PC-9 (cell line): ENCODE results near the gene TSEN15. TPM values are rescaled to one million over a fixed set of nuclear protein-coding genes. Genes with fewer than 3 reads are reported as not detected.
A peak's percentile ranks its signal among the peaks of the same experiment; 100 is the strongest.

ENCODE experiments used
- BruUV-seq: library from RNA; stranded (reverse); fragments of 400-500 nt; replicated peaks from 2 replicates; lab custom pipeline; 2021; lab: Mats Ljungman, UMichigan
- CTCF ChIA-PET: fragments of 300-600 bp; sonication (Branson Sonifier 250); formaldehyde crosslinking; loops from one replicate; lab custom pipeline; 2022; ENCODE audit warnings: antibody characterized with exemption; lab: Charles Lee
- POLR2A ChIA-PET: fragments of 300-600 bp; sonication (Branson Sonifier 250); formaldehyde crosslinking; loops from one replicate; lab custom pipeline; 2022; ENCODE audit warnings: antibody characterized with exemption; ENCODE audit not compliant: unreplicated experiment; lab: Charles Lee
- DNase-seq, 2 experiments: peaks; one replicate each; pipeline versions ENCODE4 v3.0.0 to v3.0.0-alpha.2; 2015 to 2022; ENCODE audit warnings: mixed read lengths in 1 of 2
- H2AFZ ChIP-seq: fragments of 200-600 bp; sonication (generic); 2 replicates; pipeline ENCODE4 v1.8.1; 2017; ENCODE audit warnings: antibody characterized with exemption
- H3F3A ChIP-seq: fragments of 200-600 bp; sonication (generic); 2 replicates; pipeline ENCODE4 v1.8.1; 2017; ENCODE audit warnings: antibody characterized with exemption, mild to moderate bottlenecking, low read depth; ENCODE audit not compliant: insufficient read depth
- H3K27ac ChIP-seq: fragments of 200-600 bp; sonication (generic); 2 replicates; pipeline ENCODE4 v1.6.1; 2016; ENCODE audit warnings: mixed run types
- H3K27me3 ChIP-seq: fragments of 200-600 bp; sonication (generic); 2 replicates; pipeline ENCODE4 v1.6.1; 2016; ENCODE audit warnings: low read depth, mixed run types; ENCODE audit not compliant: insufficient read depth
- H3K36me3 ChIP-seq: fragments of 200-600 bp; sonication (generic); 2 replicates; pipeline ENCODE4 v1.6.1; 2016; ENCODE audit warnings: low read depth, mixed run types
- H3K4me1 ChIP-seq: fragments of 200-600 bp; sonication (generic); replicated peaks from 2 replicates; pipeline ENCODE4 v1.6.1; 2016; ENCODE audit warnings: mixed run types; ENCODE audit not compliant: insufficient read depth
- H3K4me2 ChIP-seq: fragments of 200-600 bp; sonication (generic); 2 replicates; pipeline ENCODE4 v1.6.1; 2017; ENCODE audit warnings: mixed run types
- H3K4me3 ChIP-seq: fragments of 200-600 bp; sonication (generic); 2 replicates; pipeline ENCODE4 v1.6.1; 2016; ENCODE audit warnings: mixed run types
- H3K79me2 ChIP-seq: fragments of 200-600 bp; sonication (generic); 2 replicates; pipeline ENCODE4 v1.6.1; 2017; ENCODE audit warnings: low read depth, mixed run types
- H3K9me2 ChIP-seq: fragments of 200-600 bp; sonication (generic); 2 replicates; pipeline ENCODE4 v1.8.1; 2017; ENCODE audit warnings: mild to moderate bottlenecking; ENCODE audit not compliant: insufficient read depth
- H3K9me3 ChIP-seq: fragments of 200-600 bp; sonication (generic); 2 replicates; pipeline ENCODE4 v1.8.1; 2016; ENCODE audit warnings: low read depth; ENCODE audit not compliant: insufficient read depth
- H4K20me1 ChIP-seq: fragments of 200-600 bp; sonication (generic); 2 replicates; pipeline ENCODE4 v1.8.1; 2017; ENCODE audit not compliant: insufficient read depth
- EZH2 ChIP-seq: fragments of 200-600 bp; sonication (generic); IDR thresholded peaks from 2 replicates; pipeline ENCODE4 v1.8.0; 2017; ENCODE audit warnings: antibody characterized with exemption, low read depth
- intact Hi-C: fragments of 100-400 bp; cut with micrococcal nuclease; formaldehyde crosslinking; loops from one replicate; pipeline ENCODE4 v1.10.0; 2022; ENCODE audit not compliant: unreplicated experiment
- total RNA-seq: library from RNA; stranded (reverse); gene quantifications from 2 replicates; pipeline ENCODE4 v1.2.3, GENCODE V29; 2021
- TF ChIP-seq, protein P1 (sequence below): fragments of 200-600 bp; sonication (generic); conservative IDR thresholded peaks from 2 replicates; pipeline ENCODE4 v1.6.1; 2017; ENCODE audit warnings: mixed run types, antibody characterized with exemption, mild to moderate bottlenecking, moderate library complexity

Gene TSEN15
- total RNA-seq, 1 experiment from 2014 or later: 46.0 TPM

DNA sequence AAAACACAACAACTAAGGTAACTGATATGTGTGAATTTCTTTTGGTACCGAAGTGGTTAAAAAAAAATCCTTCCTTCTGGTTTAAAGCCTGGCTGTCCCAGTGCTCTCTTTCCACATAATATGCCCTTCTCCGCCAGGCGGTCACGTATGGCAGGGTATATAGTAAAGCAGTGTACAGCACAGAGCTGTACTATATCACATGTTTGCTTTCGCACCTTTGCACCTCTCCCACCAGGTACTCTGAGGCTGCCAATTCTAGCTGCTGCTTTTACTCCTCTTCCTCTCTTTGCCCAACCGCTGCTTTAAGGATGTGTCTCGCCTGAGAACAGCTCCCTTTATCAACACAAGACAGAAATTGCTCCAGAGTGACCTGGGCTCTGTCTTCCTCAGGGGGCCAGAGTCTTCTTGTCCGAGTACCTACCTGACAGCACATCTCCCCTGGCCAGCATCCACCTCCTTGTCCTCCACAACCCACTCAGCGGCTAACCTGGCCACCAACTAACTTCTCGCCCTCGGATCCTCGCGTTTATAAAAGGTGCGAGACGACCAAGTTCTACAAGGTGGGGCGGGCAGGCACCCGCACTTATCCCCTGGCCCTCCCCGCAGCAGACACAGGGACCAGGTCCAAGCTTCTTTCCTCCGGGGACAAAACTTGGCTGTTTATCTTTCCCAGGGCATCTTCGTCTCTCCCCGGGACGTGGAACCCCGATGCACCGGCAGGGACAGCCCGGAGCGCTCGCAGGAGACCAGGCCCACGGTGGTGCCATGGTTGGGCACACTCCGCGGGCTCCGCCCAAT is 15.6 kb upstream of the TSEN15 start:
- H3F3A ChIP-seq: no peaks in the 10 kb centered on the region
- H3K4me1 ChIP-seq: 0 out of 2 replicates have a peak, but pooled peaks cover 3% of the 10 kb centered on the region
- no peak overlapping the region for H3K4me3 ChIP-seq
- H3K4me2 ChIP-seq: no peak overlapping the region
- H3K79me2 ChIP-seq: no peaks in the 10 kb centered on the region
- no peak overlapping the region for H2AFZ ChIP-seq
- ChIA-PET CTCF (no interaction called here), POLR2A (no interaction called here)
- no peak overlapping the region for H3K27ac ChIP-seq
- intact Hi-C loops: no loop called here
- no peak for DNase-seq
- peaks cover 16% of the 10 kb centered on the region; the same call in 1 of the 2 replicates for H3K27me3 ChIP-seq
- no peaks in the 10 kb centered on the region; the same call in 1 of the 2 replicates for H4K20me1 ChIP-seq
- no peaks in the 10 kb centered on the region for H3K9me3 ChIP-seq
- no TSS peak for BruUV-seq
- H3K36me3 ChIP-seq: no peaks in the 10 kb centered on the region
- no peaks in the 10 kb centered on the region for H3K9me2 ChIP-seq
- no peak for TF ChIP-seq EZH2
- TF ChIP-seq, protein P1, sequence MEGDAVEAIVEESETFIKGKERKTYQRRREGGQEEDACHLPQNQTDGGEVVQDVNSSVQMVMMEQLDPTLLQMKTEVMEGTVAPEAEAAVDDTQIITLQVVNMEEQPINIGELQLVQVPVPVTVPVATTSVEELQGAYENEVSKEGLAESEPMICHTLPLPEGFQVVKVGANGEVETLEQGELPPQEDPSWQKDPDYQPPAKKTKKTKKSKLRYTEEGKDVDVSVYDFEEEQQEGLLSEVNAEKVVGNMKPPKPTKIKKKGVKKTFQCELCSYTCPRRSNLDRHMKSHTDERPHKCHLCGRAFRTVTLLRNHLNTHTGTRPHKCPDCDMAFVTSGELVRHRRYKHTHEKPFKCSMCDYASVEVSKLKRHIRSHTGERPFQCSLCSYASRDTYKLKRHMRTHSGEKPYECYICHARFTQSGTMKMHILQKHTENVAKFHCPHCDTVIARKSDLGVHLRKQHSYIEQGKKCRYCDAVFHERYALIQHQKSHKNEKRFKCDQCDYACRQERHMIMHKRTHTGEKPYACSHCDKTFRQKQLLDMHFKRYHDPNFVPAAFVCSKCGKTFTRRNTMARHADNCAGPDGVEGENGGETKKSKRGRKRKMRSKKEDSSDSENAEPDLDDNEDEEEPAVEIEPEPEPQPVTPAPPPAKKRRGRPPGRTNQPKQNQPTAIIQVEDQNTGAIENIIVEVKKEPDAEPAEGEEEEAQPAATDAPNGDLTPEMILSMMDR: no peak

- Histone ChIP-seq H3K79me2 (no peaks in the 10 kb centered on the region), H3K4me3 (no peak overlapping the region; the same call in 1 of the 2 replicates), H3K36me3 (no peaks in the 10 kb centered on the region), H4K20me1 (no peaks in the 10 kb centered on the region; the same call in 1 of the 2 replicates), H3K27me3 (peaks cover 16% of the 10 kb centered on the region; the same call in 1 of the 2 replicates), H2AFZ (no peak overlapping the region), H3K27ac (no peak overlapping the region), H3K4me1 (no peaks in the 10 kb centered on the region), H3K9me2 (no peaks in the 10 kb centered on the region), H3F3A (no peaks in the 10 kb centered on the region), H3K9me3 (no peaks in the 10 kb centered on the region), H3K4me2 (peak overlapping the region; percentile 72; the same call in 1 of the 2 replicates)
- TF ChIP-seq, protein P1: no peak
- TF ChIP-seq EZH2: no peak
- intact Hi-C loops: no loop called here
- BruUV-seq: no TSS peak
- DNase-seq: no peak
- ChIA-PET CTCF (no interaction called here), POLR2A (no interaction called here)
Measured at GRCh38 chr1:184036517-184036949, 15.0 kb upstream of the TSEN15 start.

DNA sequence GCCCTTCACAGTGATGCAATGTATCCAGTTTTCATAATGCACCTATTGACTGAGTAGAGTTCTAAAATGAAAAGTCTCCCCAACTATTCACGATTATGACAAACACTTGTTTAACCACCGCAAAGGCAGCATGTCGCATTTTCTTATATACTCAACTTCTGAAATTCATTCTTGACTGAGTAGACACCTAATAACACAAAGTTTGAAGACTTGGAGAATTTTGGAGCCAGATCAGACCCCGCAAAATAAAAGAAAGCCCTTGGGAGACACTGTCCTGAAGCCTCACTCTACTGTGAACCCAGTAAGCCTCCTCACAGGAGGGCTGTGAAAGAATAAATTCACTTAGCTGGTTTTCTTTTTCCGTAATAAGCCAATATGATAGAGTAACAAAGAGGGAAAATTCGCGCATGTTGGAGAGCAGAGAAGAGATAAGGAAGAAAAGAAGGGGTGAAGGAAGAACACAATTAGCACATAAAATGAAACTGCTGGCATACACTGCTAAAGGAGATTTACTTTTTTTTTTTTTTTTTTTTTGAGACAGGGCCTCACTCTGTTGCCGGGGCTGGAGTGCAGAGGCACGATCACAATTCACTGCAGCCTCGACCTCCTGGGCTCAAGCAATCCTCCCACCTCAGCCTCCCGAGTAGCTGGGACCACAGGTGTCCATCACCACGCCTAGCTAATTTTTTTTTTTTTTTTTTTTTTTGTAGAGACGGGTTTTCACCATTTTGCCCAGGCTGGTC is 13.5 kb upstream of the TSEN15 start:
- peaks cover 16% of the 10 kb centered on the region; the same call in 1 of the 2 replicates for H3K27me3 ChIP-seq
- POLR2A ChIA-PET: no interaction called here
- H2AFZ ChIP-seq: no peak overlapping the region

More for the DNA sequence above, 13.5 kb upstream of the TSEN15 start:
- no peak for TF ChIP-seq EZH2
- TF ChIP-seq, protein P1: no peak
- Histone ChIP-seq H3K4me1 (no peaks in the 10 kb centered on the region), H3K79me2 (no peaks in the 10 kb centered on the region), H3K27ac (no peak overlapping the region), H3K4me3 (no peak overlapping the region), H3K36me3 (no peaks in the 10 kb centered on the region), H3K9me3 (no peaks in the 10 kb centered on the region), H3F3A (no peaks in the 10 kb centered on the region), H3K4me2 (no peak overlapping the region), H4K20me1 (no peaks in the 10 kb centered on the region; the same call in 1 of the 2 replicates), H3K9me2 (no peaks in the 10 kb centered on the region)
- BruUV-seq: no TSS peak
- intact Hi-C loops: no loop called here
- CTCF ChIA-PET: interaction anchor here (0.6 kb wide), 1 partner anchor 118 kb away, joined by 12 read pairs; no protein-coding TSS in a partner anchor
- DNase-seq: no peak
